Measurements from ENCODE around the gene TAS2R41.

TAS2R41 gene, protein sequence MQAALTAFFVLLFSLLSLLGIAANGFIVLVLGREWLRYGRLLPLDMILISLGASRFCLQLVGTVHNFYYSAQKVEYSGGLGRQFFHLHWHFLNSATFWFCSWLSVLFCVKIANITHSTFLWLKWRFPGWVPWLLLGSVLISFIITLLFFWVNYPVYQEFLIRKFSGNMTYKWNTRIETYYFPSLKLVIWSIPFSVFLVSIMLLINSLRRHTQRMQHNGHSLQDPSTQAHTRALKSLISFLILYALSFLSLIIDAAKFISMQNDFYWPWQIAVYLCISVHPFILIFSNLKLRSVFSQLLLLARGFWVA

GRCh38 chr7:143477501-143478150 is at the start of gene TAS2R41:
TAS2R41 (plus strand) TSS chr7:143477873; CDS start chr7:143477873, 0 bp downstream.
- H3K4me3 ChIP-seq (ENCODE audit: low read length), result no peak within 1 kb of the TSS
- DNase-seq (ENCODE audit: low read depth), result no peak
- TF ChIP-seq, protein P1, sequence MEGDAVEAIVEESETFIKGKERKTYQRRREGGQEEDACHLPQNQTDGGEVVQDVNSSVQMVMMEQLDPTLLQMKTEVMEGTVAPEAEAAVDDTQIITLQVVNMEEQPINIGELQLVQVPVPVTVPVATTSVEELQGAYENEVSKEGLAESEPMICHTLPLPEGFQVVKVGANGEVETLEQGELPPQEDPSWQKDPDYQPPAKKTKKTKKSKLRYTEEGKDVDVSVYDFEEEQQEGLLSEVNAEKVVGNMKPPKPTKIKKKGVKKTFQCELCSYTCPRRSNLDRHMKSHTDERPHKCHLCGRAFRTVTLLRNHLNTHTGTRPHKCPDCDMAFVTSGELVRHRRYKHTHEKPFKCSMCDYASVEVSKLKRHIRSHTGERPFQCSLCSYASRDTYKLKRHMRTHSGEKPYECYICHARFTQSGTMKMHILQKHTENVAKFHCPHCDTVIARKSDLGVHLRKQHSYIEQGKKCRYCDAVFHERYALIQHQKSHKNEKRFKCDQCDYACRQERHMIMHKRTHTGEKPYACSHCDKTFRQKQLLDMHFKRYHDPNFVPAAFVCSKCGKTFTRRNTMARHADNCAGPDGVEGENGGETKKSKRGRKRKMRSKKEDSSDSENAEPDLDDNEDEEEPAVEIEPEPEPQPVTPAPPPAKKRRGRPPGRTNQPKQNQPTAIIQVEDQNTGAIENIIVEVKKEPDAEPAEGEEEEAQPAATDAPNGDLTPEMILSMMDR (IDR thresholded peaks at IDR 0.05; ENCODE audit: insufficient read depth, low read depth, low read length, missing control alignments), result no peak

- DNase-seq (ENCODE audit: low read depth), result peak; percentile 65
- TF ChIP-seq, protein P1 (IDR thresholded peaks at IDR 0.05; ENCODE audit: insufficient read depth, low read depth, low read length, missing control alignments), result no peak
- no peak overlapping the region for H3K4me3 ChIP-seq (ENCODE audit: low read length)
Measured at GRCh38 chr7:143429770-143430698, 47.6 kb upstream of the TAS2R41 start.

GRCh38 chr7:143431109-143431508 is 46.6 kb upstream of the TAS2R41 start:
- TF ChIP-seq, protein P1 (IDR thresholded peaks at IDR 0.05; ENCODE audit: insufficient read depth, low read depth, low read length, missing control alignments), result no peak
- no peak overlapping the region for H3K4me3 ChIP-seq (ENCODE audit: low read length)
- DNase-seq (ENCODE audit: low read depth), result no peak

GRCh38 chr7:143433759-143434158 is 43.9 kb upstream of the TAS2R41 start:
- no peak overlapping the region for H3K4me3 ChIP-seq (ENCODE audit: low read length)
- DNase-seq (ENCODE audit: low read depth), result no peak
- TF ChIP-seq, protein P1 (IDR thresholded peaks at IDR 0.05; ENCODE audit: insufficient read depth, low read depth, low read length, missing control alignments), result no peak

DNA sequence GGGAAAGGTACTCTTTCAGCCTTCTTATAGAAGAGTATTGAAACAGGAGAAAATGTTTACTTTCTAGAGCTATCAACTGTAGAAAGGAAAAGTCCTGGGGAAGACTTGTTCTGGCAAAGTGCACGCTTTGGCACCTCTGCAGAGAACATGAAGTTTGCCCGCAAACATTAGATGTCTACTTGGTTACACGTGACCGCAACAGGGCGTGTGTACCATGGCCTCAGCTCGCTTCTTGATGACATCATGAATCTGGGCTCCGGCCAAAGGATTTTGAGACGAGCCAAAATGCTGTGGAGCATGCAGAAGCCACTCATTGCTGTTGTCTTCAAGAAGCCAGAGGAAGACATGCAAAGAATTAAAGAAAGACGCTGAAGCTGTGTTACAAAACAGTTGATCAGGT is 43.0 kb upstream of the TAS2R41 start:
- TF ChIP-seq, protein P1 (IDR thresholded peaks at IDR 0.05; ENCODE audit: insufficient read depth, low read depth, low read length, missing control alignments), result no peak
- no peak overlapping the region for H3K4me3 ChIP-seq (ENCODE audit: low read length)
- peak; percentile 94 for DNase-seq (ENCODE audit: low read depth)

DNA sequence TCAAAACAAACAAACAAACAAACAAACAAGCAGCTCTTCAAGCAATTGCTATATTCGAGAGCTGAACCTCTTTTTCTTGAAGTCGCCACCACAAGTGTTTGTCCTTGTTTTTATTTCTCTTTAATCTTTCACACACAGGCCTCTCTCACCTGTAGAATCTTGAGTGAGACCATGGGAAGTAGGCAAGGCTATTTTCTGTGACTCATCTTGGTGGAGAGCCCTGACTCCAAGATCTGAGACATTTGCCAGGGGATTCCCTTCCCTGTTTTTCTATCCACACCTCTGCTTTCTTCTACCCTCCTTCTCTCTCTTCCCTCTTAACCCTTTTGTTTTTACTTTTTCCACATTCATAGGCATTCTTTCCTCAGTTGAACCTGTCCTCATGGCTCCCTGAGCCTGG is 42.4 kb upstream of the TAS2R41 start:
- peak; percentile 79 for DNase-seq (ENCODE audit: low read depth)
- TF ChIP-seq, protein P1 (IDR thresholded peaks at IDR 0.05; ENCODE audit: insufficient read depth, low read depth, low read length, missing control alignments), result no peak
- no peak overlapping the region for H3K4me3 ChIP-seq (ENCODE audit: low read length)
